Body of pancreas (tissue), 4 donors: ENCODE measurements around the gene UAP1L1. TPM values are rescaled to one million over a fixed set of nuclear protein-coding genes. Genes with fewer than 3 reads are reported as not detected.

ENCODE experiments used
- ATAC-seq: fragments of 150-250 bp; one replicate; pipeline ENCODE4 v1.9.1; 2016
- DNase-seq, 4 donors: peaks; one replicate each; pipeline ENCODE4 v3.0.0-alpha.2; 2019
- H3K27ac ChIP-seq, 4 donors: fragments of 200-600 bp; sonication (generic); 1 replicate in 3 of 4; 2 replicates in 1 of 4; pipeline versions ENCODE4 v1.5.1 to v1.6.1; 2016 to 2019; ENCODE audit warnings: mild to moderate bottlenecking in 1 of 4, mixed read lengths in 1 of 4, moderate library complexity in 1 of 4
- H3K27me3 ChIP-seq, 2 donors: fragments of 200-600 bp; sonication (generic); one replicate each; pipeline ENCODE4 v1.6.0; 2016; ENCODE audit warnings: mild to moderate bottlenecking in 1 of 2
- H3K36me3 ChIP-seq, 2 donors: fragments of 200-600 bp; sonication (generic); replicated peaks in 1 of 2; 2 replicates each; pipeline ENCODE4 v1.5.1; 2016; ENCODE audit warnings: low read depth in 2 of 2; ENCODE audit not compliant: insufficient read depth in 1 of 2
- H3K4me1 ChIP-seq: fragments of 200-600 bp; sonication (generic); one replicate; pipeline ENCODE4 v1.6.0; 2016
- H3K4me3 ChIP-seq, 2 donors: fragments of 200-600 bp; sonication (generic); 1 replicate in 1 of 2; 2 replicates in 1 of 2; pipeline ENCODE4 v1.5.1; 2016 to 2019
- H3K9me3 ChIP-seq, 3 donors: fragments of 200-600 bp; sonication (generic); 1 replicate in 2 of 3; 2 replicates in 1 of 3; pipeline ENCODE4 v1.5.1; 2016
- POLR2A ChIP-seq, 3 donors: fragments of 450-650 bp; IDR thresholded peaks; one replicate each; pipeline ENCODE4 v1.6.1; 2016; ENCODE audit warnings: antibody characterized with exemption in 3 of 3, mild to moderate bottlenecking in 2 of 3
- WGBS, 2 donors: methylation state at CpG; one replicate each; pipeline ENCODE4 v1.1.5; 2017; 5-methylcytosine and 5-hydroxymethylcytosine counted together
- intact Hi-C: fragments of 100-400 bp; cut with DNase I; formaldehyde crosslinking; loops from one replicate; pipeline ENCODE4 v1.15.1; 2023
- small RNA-seq: library from RNA; depleted of rRNA; stranded (forward); fragments of <200 nt; gene quantifications from one replicate; pipeline ENCODE3, GENCODE V24; 2016
- total RNA-seq, 2 donors: library from RNA; depleted of rRNA; stranded (reverse); fragments of >200 nt; gene quantifications; one replicate each; pipeline ENCODE4 v1.1.0, GENCODE V29; 2016
- TF ChIP-seq, protein P1 (sequence below), 7 experiments: fragments of 450-650 bp in 4 of 7; fragments of 200-600 bp in 3 of 7; sonication (generic) in 3 of 7; IDR thresholded peaks; one replicate each; pipeline ENCODE4 v1.5.1; 2016 to 2019; ENCODE audit warnings: antibody characterized with exemption in 7 of 7

Gene UAP1L1
- total RNA-seq, 2 donors from 2014 or later = 7.8 to 8.2 TPM

- TF ChIP-seq POLR2A (IDR thresholded peaks at IDR 0.05) = peak; percentile 50 to 81 (median 81)
- TF ChIP-seq, protein P1, sequence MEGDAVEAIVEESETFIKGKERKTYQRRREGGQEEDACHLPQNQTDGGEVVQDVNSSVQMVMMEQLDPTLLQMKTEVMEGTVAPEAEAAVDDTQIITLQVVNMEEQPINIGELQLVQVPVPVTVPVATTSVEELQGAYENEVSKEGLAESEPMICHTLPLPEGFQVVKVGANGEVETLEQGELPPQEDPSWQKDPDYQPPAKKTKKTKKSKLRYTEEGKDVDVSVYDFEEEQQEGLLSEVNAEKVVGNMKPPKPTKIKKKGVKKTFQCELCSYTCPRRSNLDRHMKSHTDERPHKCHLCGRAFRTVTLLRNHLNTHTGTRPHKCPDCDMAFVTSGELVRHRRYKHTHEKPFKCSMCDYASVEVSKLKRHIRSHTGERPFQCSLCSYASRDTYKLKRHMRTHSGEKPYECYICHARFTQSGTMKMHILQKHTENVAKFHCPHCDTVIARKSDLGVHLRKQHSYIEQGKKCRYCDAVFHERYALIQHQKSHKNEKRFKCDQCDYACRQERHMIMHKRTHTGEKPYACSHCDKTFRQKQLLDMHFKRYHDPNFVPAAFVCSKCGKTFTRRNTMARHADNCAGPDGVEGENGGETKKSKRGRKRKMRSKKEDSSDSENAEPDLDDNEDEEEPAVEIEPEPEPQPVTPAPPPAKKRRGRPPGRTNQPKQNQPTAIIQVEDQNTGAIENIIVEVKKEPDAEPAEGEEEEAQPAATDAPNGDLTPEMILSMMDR (IDR thresholded peaks at IDR 0.05) = peak in 1 of 7 experiments; percentile 7
- 0 to 1% methylated on average over 5 to 85 of the region's 86 CpGs for WGBS, 2 donors
- no peaks in the 10 kb centered on the region for H3K9me3 ChIP-seq
- peaks cover 42% of the 10 kb centered on the region for H3K4me1 ChIP-seq
- ATAC-seq (peak; percentile 90), DNase-seq (peak; percentile 89 to 93 (median 92))
- H3K27ac ChIP-seq = peak overlapping the region; percentile 87 to 94 (median 90)
- no peaks in the 10 kb centered on the region for H3K36me3 ChIP-seq
- intact Hi-C loops = loop anchor here (5.0 kb wide), 2 partner anchors 38 to 53 kb away; no protein-coding TSS in a partner anchor
- no peaks in the 10 kb centered on the region for H3K27me3 ChIP-seq
- peak overlapping the region; percentile 59 to 86 for H3K4me3 ChIP-seq
Observed at GRCh38 chr9:137129456-137130175, 52.3 kb downstream of the UAP1L1 start.

DNA sequence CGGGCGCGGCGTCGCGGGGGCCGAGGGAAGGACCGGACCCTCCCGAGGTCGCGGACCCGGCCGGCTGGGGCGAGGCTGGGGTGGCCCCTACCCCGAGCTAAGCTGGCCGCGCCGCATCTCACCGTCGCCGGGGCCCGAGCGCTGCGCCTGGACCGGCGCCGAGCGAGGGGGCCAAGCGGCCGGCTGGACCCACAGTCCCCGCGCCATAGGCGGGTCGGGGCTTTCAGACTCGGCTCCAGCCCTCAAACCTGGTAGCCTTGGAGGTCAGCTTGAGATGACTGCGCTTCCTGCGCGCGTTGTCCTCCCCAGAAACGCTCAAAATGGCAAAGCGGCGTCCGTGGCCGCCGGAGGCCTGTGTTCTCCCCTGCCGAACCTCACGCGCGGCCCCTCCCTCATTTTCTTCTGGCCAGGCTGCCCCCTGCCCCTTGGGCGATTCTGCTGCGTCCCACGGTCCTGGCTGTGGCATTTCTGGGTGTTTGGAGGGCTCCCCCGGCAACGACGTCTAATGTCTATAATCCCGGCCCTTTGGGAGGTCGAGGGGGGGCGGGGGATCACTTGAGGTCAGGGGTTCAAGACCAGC is 52.9 kb downstream of the UAP1L1 start:
- no peak for ATAC-seq
- intact Hi-C loops = loop anchor here (5.0 kb wide), 2 partner anchors 37 to 52 kb away; no protein-coding TSS in a partner anchor
- TF ChIP-seq, protein P1 (IDR thresholded peaks at IDR 0.05) = no peak
- no peak for TF ChIP-seq POLR2A (IDR thresholded peaks at IDR 0.05)

More for the DNA sequence above, 52.9 kb downstream of the UAP1L1 start:
- no peaks in the 10 kb centered on the region for H3K9me3 ChIP-seq
- H3K4me3 ChIP-seq = peak overlapping the region; percentile 59 to 86
- peaks cover 41% of the 10 kb centered on the region for H3K4me1 ChIP-seq
- DNase-seq = no peak
- no peaks in the 10 kb centered on the region for H3K27me3 ChIP-seq
- WGBS, 2 donors = 5 to 13% methylated on average over 10 to 58 of the region's 58 CpGs
- no peaks in the 10 kb centered on the region for H3K36me3 ChIP-seq
- peak overlapping the region; percentile 87 to 94 (median 90) for H3K27ac ChIP-seq

Small RNA genes lying within 50 kb of the gene (small RNA-seq; reads per million reads assigned to genes)
- gene RF00153 = not detected

Other genes starting within 250 kb of the UAP1L1 start
- 10 to 100 TPM in 1 of 2 donors, 1 to 10 TPM in 1; 5.2 to 13.2 TPM for gene AJM1, start 235.0 kb upstream of the UAP1L1 start, total RNA-seq
- gene PHPT1, start 228.1 kb upstream of the UAP1L1 start, total RNA-seq = 10 to 100 TPM; 60.6 to 65.6 TPM
- gene MAMDC4, start 225.2 kb upstream of the UAP1L1 start, total RNA-seq = 10 to 100 TPM in 1 of 2 donors, 1 to 10 TPM in 1; 6.5 to 25.7 TPM
- gene EDF1, start 211.2 kb upstream of the UAP1L1 start, total RNA-seq = 100 to 1,000 TPM; 196 to 238 TPM
- 10 to 100 TPM in 1 of 2 donors, 1 to 10 TPM in 1; 5.2 to 30.7 TPM for gene TRAF2, start 191.0 kb upstream of the UAP1L1 start, total RNA-seq
- 100 to 1,000 TPM; 156 to 161 TPM for gene FBXW5, start 132.8 kb upstream of the UAP1L1 start, total RNA-seq
- gene C8G, start 132.3 kb upstream of the UAP1L1 start, total RNA-seq = not detected
- 1 to 10 TPM; 1.3 to 4.9 TPM for gene LCN12, start 125.2 kb upstream of the UAP1L1 start, total RNA-seq
- gene PTGDS, start 100.0 kb upstream of the UAP1L1 start, total RNA-seq = 10 to 100 TPM; 17.8 to 48.0 TPM
- not detected for gene LCNL1, start 94.5 kb upstream of the UAP1L1 start, total RNA-seq
- 10 to 100 TPM; 34.0 to 97.2 TPM for gene PAXX, start 85.1 kb upstream of the UAP1L1 start, total RNA-seq
- 1 to 10 TPM in 1 of 2 donors, not detected in 1; 2.0 TPM for gene CLIC3, start 80.9 kb upstream of the UAP1L1 start, total RNA-seq
- gene ABCA2, start 49.3 kb upstream of the UAP1L1 start, total RNA-seq = 10 to 100 TPM; 28.7 to 29.6 TPM
- not detected for gene FUT7, start 45.4 kb upstream of the UAP1L1 start, total RNA-seq
- 100 to 1,000 TPM in 1 of 2 donors, 10 to 100 TPM in 1; 72.1 to 105 TPM for gene NPDC1, start 31.3 kb upstream of the UAP1L1 start, total RNA-seq
- gene ENTPD2, start 23.5 kb upstream of the UAP1L1 start, total RNA-seq = 1 to 10 TPM; 1.3 to 1.6 TPM
- under 1 TPM; 0.66 to 0.78 TPM for gene SAPCD2, start 7.0 kb upstream of the UAP1L1 start, total RNA-seq
- 10 to 100 TPM; 32.6 to 34.2 TPM for gene MAN1B1, start 9.5 kb downstream of the UAP1L1 start, total RNA-seq
- gene DPP7, start 37.2 kb downstream of the UAP1L1 start, total RNA-seq = 100 to 1,000 TPM; 137 to 171 TPM
- not detected for gene GRIN1, start 61.6 kb downstream of the UAP1L1 start, total RNA-seq
- 1 to 10 TPM in 1 of 2 donors, not detected in 1; 1.3 TPM for gene LRRC26, start 92.5 kb downstream of the UAP1L1 start, total RNA-seq
- gene TMEM210, start 94.5 kb downstream of the UAP1L1 start, total RNA-seq = not detected
- 10 to 100 TPM; 24.1 to 51.7 TPM for gene ANAPC2, start 111.0 kb downstream of the UAP1L1 start, total RNA-seq
- 10 to 100 TPM; 62.3 to 79.1 TPM for gene SSNA1, start 111.2 kb downstream of the UAP1L1 start, total RNA-seq
- 10 to 100 TPM; 90.0 to 91.3 TPM for gene TPRN, start 123.2 kb downstream of the UAP1L1 start, total RNA-seq
- gene TMEM203, start 128.1 kb downstream of the UAP1L1 start, total RNA-seq = 10 to 100 TPM; 11.9 to 18.1 TPM
- gene NDOR1, start 128.2 kb downstream of the UAP1L1 start, total RNA-seq = 10 to 100 TPM; 17.1 to 22.7 TPM
- 10 to 100 TPM in 1 of 2 donors, under 1 TPM in 1; 0.78 to 14.5 TPM for gene RNF208, start 144.7 kb downstream of the UAP1L1 start, total RNA-seq
- gene CYSRT1, start 147.7 kb downstream of the UAP1L1 start, total RNA-seq = not detected
- under 1 TPM in 1 of 2 donors, not detected in 1; 0.26 TPM for gene RNF224, start 150.0 kb downstream of the UAP1L1 start, total RNA-seq
- under 1 TPM in 1 of 2 donors, not detected in 1; 0.33 TPM for gene SLC34A3, start 153.4 kb downstream of the UAP1L1 start, total RNA-seq
- gene TUBB4B, start 163.8 kb downstream of the UAP1L1 start, total RNA-seq = 100 to 1,000 TPM in 1 of 2 donors, 10 to 100 TPM in 1; 79.1 to 171 TPM
- not detected for gene STPG3, start 173.8 kb downstream of the UAP1L1 start, total RNA-seq
- 10 to 100 TPM; 31.3 to 34.2 TPM for gene NELFB, start 177.8 kb downstream of the UAP1L1 start, total RNA-seq
- 10 to 100 TPM in 1 of 2 donors, 1 to 10 TPM in 1; 9.9 to 12.2 TPM for gene TOR4A, start 200.2 kb downstream of the UAP1L1 start, total RNA-seq
- 10 to 100 TPM; 18.4 to 24.4 TPM for gene NRARP, start 224.8 kb downstream of the UAP1L1 start, total RNA-seq